Endothelial cell of umbilical vein (primary cell): Measurements from ENCODE around the gene IGFBP6. TPM values are rescaled to one million over a fixed set of nuclear protein-coding genes. Genes with fewer than 3 reads are reported as not detected.

Source experiments
- BruUV-seq: library from RNA; stranded (reverse); fragments of 400-500 nt; replicated peaks from 2 replicates; lab custom pipeline; 2021; lab: Mats Ljungman, UMichigan
- CTCF ChIA-PET: fragments of 300-600, 350-600 bp; sonication (Branson Sonifier 250); formaldehyde crosslinking; loops from one replicate; lab custom pipeline; 2021; ENCODE audit warnings: antibody characterized with exemption, inconsistent platforms; lab: Charles Lee
- POLR2A ChIA-PET: fragments of 300-600, 350-600 bp; sonication (Branson Sonifier 250); formaldehyde crosslinking; loops from one replicate; lab custom pipeline; 2021; ENCODE audit warnings: antibody characterized with exemption, inconsistent platforms; lab: Charles Lee
- DNase-seq: peaks from one replicate; pipeline ENCODE4 v3.0.0-alpha.2; 2011; ENCODE audit warnings: low read depth, low spot score
- FAIRE-seq: peaks from 2 replicates; lab custom pipeline; 2011; peaks lifted over from hg19 to GRCh38; lab: Jason Lieb, UNC
- H2AFZ ChIP-seq: 2 replicates; pipeline ENCODE4 v1.6.0; 2012; ENCODE audit warnings: low read depth, low read length, control low read depth, inconsistent platforms
- H3K27ac ChIP-seq: 2 replicates; pipeline ENCODE4 v1.5.1; 2011; ENCODE audit warnings: low read depth, mild to moderate bottlenecking, control low read depth, low read length, moderate library complexity; ENCODE audit not compliant: insufficient read depth
- H3K27me3 ChIP-seq, 2 experiments: 2 replicates each; pipeline versions ENCODE4 v1.6.0 to v1.6.1; 2011; ENCODE audit warnings: low read length in 2 of 2, mixed read lengths in 1 of 2; ENCODE audit not compliant: control insufficient read depth in 2 of 2, insufficient read depth in 2 of 2
- H3K36me3 ChIP-seq, 2 experiments: 2 replicates in 1 of 2; 3 replicates in 1 of 2; pipeline ENCODE4 v1.5.1; 2011; ENCODE audit warnings: low read length in 2 of 2, mild to moderate bottlenecking in 1 of 2, moderate library complexity in 1 of 2; ENCODE audit not compliant: control insufficient read depth in 2 of 2, insufficient read depth in 2 of 2; ENCODE audit errors: extremely low read depth in 1 of 2
- H3K4me1 ChIP-seq: 3 replicates; pipeline ENCODE4 v1.5.1; 2011; ENCODE audit warnings: mild to moderate bottlenecking, low read length; ENCODE audit not compliant: control insufficient read depth, insufficient read depth; ENCODE audit errors: extremely low read depth
- H3K4me2 ChIP-seq: 2 replicates; pipeline ENCODE4 v1.6.1; 2011; ENCODE audit warnings: low read length, control low read depth, mixed read lengths; ENCODE audit not compliant: insufficient read depth
- H3K4me3 ChIP-seq, 3 experiments: fragments of 200-600 bp in 1 of 3; sonication (generic), shearing (Covaris generic) in 1 of 3; replicated peaks in 1 of 3; 2 replicates each; pipeline ENCODE4 v1.5.1; 2011 to 2016; ENCODE audit warnings: control low read depth in 3 of 3, low read length in 3 of 3, mild to moderate bottlenecking in 2 of 3, inconsistent platforms in 1 of 3, low read depth in 1 of 3, moderate library complexity in 1 of 3; ENCODE audit not compliant: insufficient read depth in 1 of 3
- H3K79me2 ChIP-seq: 2 replicates; pipeline ENCODE4 v1.6.0; 2012; ENCODE audit warnings: low read length, inconsistent platforms; ENCODE audit not compliant: control insufficient read depth, insufficient read depth
- H3K9ac ChIP-seq: replicated peaks from 2 replicates; pipeline ENCODE3; 2011; ENCODE audit warnings: low read length, control low read depth; ENCODE audit not compliant: insufficient read depth; ENCODE audit errors: extremely low read depth
- H3K9me1 ChIP-seq: replicated peaks from 3 replicates; pipeline ENCODE4 v1.6.0; 2011; ENCODE audit warnings: mild to moderate bottlenecking, low read length; ENCODE audit not compliant: control insufficient read depth, insufficient read depth; ENCODE audit errors: extremely low read depth
- H3K9me3 ChIP-seq: replicated peaks from 2 replicates; pipeline ENCODE4 v1.5.1; 2012; ENCODE audit warnings: low read length, inconsistent platforms; ENCODE audit not compliant: control insufficient read depth, insufficient read depth
- H4K20me1 ChIP-seq: replicated peaks from 2 replicates; pipeline ENCODE3; 2011; ENCODE audit warnings: mild to moderate bottlenecking, low read length; ENCODE audit not compliant: control insufficient read depth, insufficient read depth; ENCODE audit errors: extremely low read depth
- EZH2 ChIP-seq: IDR thresholded peaks from 2 replicates; pipeline ENCODE4 v1.6.1; 2012; ENCODE audit warnings: borderline replicate concordance, low read depth, mild to moderate bottlenecking, moderate library complexity, low read length, inconsistent platforms; ENCODE audit not compliant: severe bottlenecking
- FOS ChIP-seq: IDR thresholded peaks from 2 replicates; pipeline ENCODE4 v1.6.1; 2011; ENCODE audit warnings: mild to moderate bottlenecking, low read length, moderate library complexity, borderline replicate concordance; ENCODE audit not compliant: insufficient read depth
- GATA2 ChIP-seq: IDR thresholded peaks from 2 replicates; pipeline ENCODE4 v1.7.0; 2011; ENCODE audit warnings: low read depth, mild to moderate bottlenecking, moderate library complexity, mixed read lengths, low read length; ENCODE audit not compliant: insufficient read length, insufficient read depth
- JUN ChIP-seq: IDR thresholded peaks from 2 replicates; pipeline ENCODE4 v1.6.1; 2011; ENCODE audit warnings: borderline replicate concordance, low read depth; ENCODE audit not compliant: insufficient read length, insufficient read depth
- MYC ChIP-seq: IDR thresholded peaks from one replicate; pipeline ENCODE4 v1.6.1; 2011; ENCODE audit warnings: mild to moderate bottlenecking, low read depth, low read length
- POLR2A ChIP-seq: IDR thresholded peaks from 2 replicates; pipeline ENCODE4 v1.6.1; 2012; ENCODE audit warnings: low read depth, mild to moderate bottlenecking, control low read depth, low read length
- POLR2AphosphoS5 ChIP-seq: IDR thresholded peaks from 2 replicates; pipeline ENCODE4 v1.6.1; 2012; ENCODE audit warnings: low read depth, mild to moderate bottlenecking, control low read depth, low read length, moderate library complexity; ENCODE audit not compliant: insufficient read depth
- dilution Hi-C: fragments of 300-500 bp; cut with MboI; formaldehyde crosslinking; loops from one replicate; pipeline ENCODE4 v1.15.0; 2019; ENCODE audit warnings: low sequenced_read_pairs; ENCODE audit not compliant: extremely low pct_ligation_motif_present
- intact Hi-C: fragments of 100-400 bp; cut with micrococcal nuclease; formaldehyde crosslinking; loops from one replicate; pipeline ENCODE4 v1.10.0; 2022
- polyA plus RNA-seq, 4 experiments: library from polyadenylated mRNA; depleted of rRNA in 3 of 4; stranded (reverse) in 3 of 4; unstranded in 1 of 4; fragments of >200 nt; gene quantifications; 2 replicates each; pipeline versions ENCODE4 v1.2.1 to v1.2.3, GENCODE V29; 2011 to 2012; ENCODE audit warnings: missing spikeins in 1 of 4
- total RNA-seq: library from RNA; stranded (reverse); gene quantifications from 2 replicates; pipeline ENCODE4 v1.2.3, GENCODE V29; 2021
- TF ChIP-seq, protein P1 (sequence below): IDR thresholded peaks from 2 replicates; pipeline ENCODE4 v1.6.1; 2011; ENCODE audit not compliant: insufficient read depth, insufficient read length
- TF ChIP-seq, protein P2 (sequence below), 2 donors: IDR thresholded peaks; 1 replicate in 1 of 2; 2 replicates in 1 of 2; pipeline ENCODE4 v1.5.1; 2011; ENCODE audit warnings: low read length in 2 of 2, mild to moderate bottlenecking in 2 of 2, moderate library complexity in 2 of 2, control low read depth in 1 of 2, inconsistent platforms in 1 of 2, low read depth in 1 of 2; ENCODE audit not compliant: insufficient read depth in 1 of 2; ENCODE audit errors: extremely low read depth in 1 of 2

Gene IGFBP6
- total and polyA plus RNA-seq, 2 donors (not counting 3 experiments of a cell fraction or from before 2014, with no cell fraction given), result 14.1 to 18.2 TPM

DNA sequence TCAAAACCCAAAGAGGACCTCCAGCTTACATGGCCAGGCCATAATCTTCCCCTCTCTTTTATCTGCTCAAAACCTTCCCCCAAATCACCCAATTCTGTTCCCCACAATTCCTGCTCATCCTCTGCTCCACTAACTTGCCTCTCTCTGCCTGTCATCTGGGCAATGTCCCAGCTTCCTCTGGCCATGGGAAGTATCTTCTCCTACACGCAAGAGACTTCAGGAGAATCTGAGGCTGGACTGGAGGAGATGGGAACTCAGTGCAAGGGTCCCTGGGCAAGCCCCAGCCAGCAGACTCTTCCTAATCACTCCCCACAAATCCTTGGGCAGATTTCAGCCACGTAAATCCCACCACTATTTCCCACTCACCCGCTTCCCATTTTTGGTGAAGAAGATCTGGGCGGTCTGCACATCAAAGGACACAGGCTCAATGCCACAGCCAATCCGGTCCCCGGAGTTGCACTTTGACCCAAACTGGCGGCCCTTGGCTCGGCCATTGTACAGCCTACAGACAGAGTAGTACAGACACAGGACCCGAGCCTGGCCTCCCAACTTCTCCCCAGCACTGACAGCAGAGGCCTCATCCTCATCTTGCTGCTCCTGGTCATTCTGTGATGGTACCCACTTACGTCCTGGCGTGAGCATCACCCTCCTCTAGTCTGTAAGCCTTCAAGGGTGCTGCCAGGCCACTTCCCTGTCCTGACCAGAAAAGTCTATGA, 23.0 kb upstream of the IGFBP6 start:
- CTCF ChIA-PET, result interaction anchor here (14.2 kb wide), 1 partner anchor 26 kb away, joined by 463 read pairs; the partner anchor contains the start of genes IGFBP6 and SOAT2
- H3K9ac ChIP-seq, result no peak overlapping the region
- H3K4me1 ChIP-seq, result peaks cover 21% of the 10 kb centered on the region
- H3K4me2 ChIP-seq, result no peak overlapping the region
- no peak overlapping the region for H3K4me3 ChIP-seq
- DNase-seq, result no peak
- dilution Hi-C loops (no loop called here), intact Hi-C loops (no loop called here)
- TF ChIP-seq, protein P1, sequence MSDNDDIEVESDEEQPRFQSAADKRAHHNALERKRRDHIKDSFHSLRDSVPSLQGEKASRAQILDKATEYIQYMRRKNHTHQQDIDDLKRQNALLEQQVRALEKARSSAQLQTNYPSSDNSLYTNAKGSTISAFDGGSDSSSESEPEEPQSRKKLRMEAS, result no peak
- no peak for TF ChIP-seq FOS
- TF ChIP-seq POLR2A, result no peak
- TF ChIP-seq GATA2, result no peak
- TF ChIP-seq EZH2, result no peak
- no peaks in the 10 kb centered on the region for H3K9me3 ChIP-seq
- no peaks in the 10 kb centered on the region for H3K9me1 ChIP-seq
- FAIRE-seq, result no peak
- H2AFZ ChIP-seq, result no peak overlapping the region
- H3K27me3 ChIP-seq, result no peaks in the 10 kb centered on the region
- peaks cover 0 to 22% of the 10 kb centered on the region in 2 experiments for H3K36me3 ChIP-seq
- no peak overlapping the region for H3K27ac ChIP-seq
- H4K20me1 ChIP-seq, result no peaks in the 10 kb centered on the region
- BruUV-seq, result no TSS peak
- peaks cover 11% of the 10 kb centered on the region for H3K79me2 ChIP-seq
- POLR2A ChIA-PET, result no interaction called here

DNA sequence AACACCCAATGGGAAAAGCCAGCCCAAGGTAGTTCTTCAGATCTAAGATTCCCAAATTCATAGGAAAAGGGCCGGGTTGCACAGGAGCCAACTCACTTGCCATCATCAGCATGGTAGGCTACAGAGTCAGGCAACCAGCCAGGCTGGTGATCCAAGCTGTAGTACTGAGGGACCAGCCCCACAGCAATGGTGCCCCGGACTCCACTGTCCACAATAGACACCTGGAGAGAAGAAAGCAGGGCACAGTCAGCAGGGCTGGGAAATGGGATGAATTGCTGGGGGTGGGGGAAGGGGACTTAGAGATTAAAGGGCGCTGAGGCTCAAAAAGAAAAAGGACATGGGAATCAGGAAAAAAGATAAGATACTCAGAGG, 22.5 kb upstream of the IGFBP6 start:
- TF ChIP-seq FOS (no peak), JUN (no peak), POLR2AphosphoS5 (no peak), GATA2 (no peak), POLR2A (no peak), EZH2 (no peak), MYC (no peak)
- TF ChIP-seq, protein P1, result no peak
- TF ChIP-seq, protein P2, sequence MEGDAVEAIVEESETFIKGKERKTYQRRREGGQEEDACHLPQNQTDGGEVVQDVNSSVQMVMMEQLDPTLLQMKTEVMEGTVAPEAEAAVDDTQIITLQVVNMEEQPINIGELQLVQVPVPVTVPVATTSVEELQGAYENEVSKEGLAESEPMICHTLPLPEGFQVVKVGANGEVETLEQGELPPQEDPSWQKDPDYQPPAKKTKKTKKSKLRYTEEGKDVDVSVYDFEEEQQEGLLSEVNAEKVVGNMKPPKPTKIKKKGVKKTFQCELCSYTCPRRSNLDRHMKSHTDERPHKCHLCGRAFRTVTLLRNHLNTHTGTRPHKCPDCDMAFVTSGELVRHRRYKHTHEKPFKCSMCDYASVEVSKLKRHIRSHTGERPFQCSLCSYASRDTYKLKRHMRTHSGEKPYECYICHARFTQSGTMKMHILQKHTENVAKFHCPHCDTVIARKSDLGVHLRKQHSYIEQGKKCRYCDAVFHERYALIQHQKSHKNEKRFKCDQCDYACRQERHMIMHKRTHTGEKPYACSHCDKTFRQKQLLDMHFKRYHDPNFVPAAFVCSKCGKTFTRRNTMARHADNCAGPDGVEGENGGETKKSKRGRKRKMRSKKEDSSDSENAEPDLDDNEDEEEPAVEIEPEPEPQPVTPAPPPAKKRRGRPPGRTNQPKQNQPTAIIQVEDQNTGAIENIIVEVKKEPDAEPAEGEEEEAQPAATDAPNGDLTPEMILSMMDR (IDR thresholded peaks at IDR 0.05; ENCODE audit: extremely low read depth in 1 of 2, insufficient read depth in 1 of 2, low read depth in 1 of 2, low read length in 2 of 2), result no peak
- FAIRE-seq (no peak), DNase-seq (no peak)
- no peak overlapping the region for H3K4me3 ChIP-seq
- no peaks in the 10 kb centered on the region for H3K9me1 ChIP-seq
- intact Hi-C loops (no loop called here), dilution Hi-C loops (no loop called here)
- H4K20me1 ChIP-seq, result no peaks in the 10 kb centered on the region
- BruUV-seq, result no TSS peak
- no peak overlapping the region for H3K4me2 ChIP-seq
- no peaks in the 10 kb centered on the region for H3K9me3 ChIP-seq
- peaks cover 11% of the 10 kb centered on the region for H3K79me2 ChIP-seq
- H3K36me3 ChIP-seq, result peaks cover 0 to 22% of the 10 kb centered on the region in 2 experiments
- H3K27ac ChIP-seq, result no peak overlapping the region
- no peaks in the 10 kb centered on the region for H3K27me3 ChIP-seq
- H2AFZ ChIP-seq, result no peak overlapping the region
- H3K4me1 ChIP-seq, result peaks cover 25% of the 10 kb centered on the region
- CTCF ChIA-PET, result interaction anchor here (6.4 kb wide), 1 partner anchor 8 kb away, joined by 91 read pairs; no protein-coding TSS in a partner anchor
- POLR2A ChIA-PET, result no interaction called here
- H3K9ac ChIP-seq, result no peak overlapping the region
